Subcutaneous abdominal adipose tissue (tissue), 5 donors: Measurements from ENCODE around the gene SYT3.

Experiments used
- H3K27ac ChIP-seq: one replicate; pipeline ENCODE4 v1.7.0; 2013; ENCODE audit warnings: low read depth, mild to moderate bottlenecking, inconsistent platforms, low read length, moderate library complexity
- H3K27me3 ChIP-seq, 5 donors: one replicate each; pipeline ENCODE4 v1.7.0; 2013; ENCODE audit warnings: low read length in 5 of 5, inconsistent platforms in 1 of 5; ENCODE audit not compliant: control insufficient read depth in 5 of 5, insufficient read depth in 4 of 5
- H3K36me3 ChIP-seq, 5 donors: one replicate each; pipeline ENCODE4 v1.7.0; 2013; ENCODE audit warnings: low read length in 5 of 5; ENCODE audit not compliant: control insufficient read depth in 5 of 5, insufficient read depth in 5 of 5
- H3K4me1 ChIP-seq, 5 donors: one replicate each; pipeline ENCODE4 v1.7.0; 2013; ENCODE audit warnings: low read length in 5 of 5, mild to moderate bottlenecking in 3 of 5, moderate library complexity in 1 of 5; ENCODE audit not compliant: control insufficient read depth in 5 of 5, insufficient read depth in 5 of 5
- H3K4me3 ChIP-seq, 5 donors: one replicate each; pipeline ENCODE4 v1.7.0; 2013; ENCODE audit warnings: low read length in 5 of 5, low read depth in 1 of 5
- H3K9ac ChIP-seq, 5 donors: one replicate each; pipeline ENCODE4 v1.7.0; 2013; ENCODE audit warnings: low read length in 5 of 5, mild to moderate bottlenecking in 4 of 5, moderate library complexity in 3 of 5
- H3K9me3 ChIP-seq, 5 donors: one replicate each; pipeline ENCODE4 v1.7.0; 2013; ENCODE audit warnings: low read length in 5 of 5; ENCODE audit not compliant: control insufficient read depth in 5 of 5
- donor health status: healthy.
- donor health status: healthy.
- donor health status: healthy.
- donor health status: healthy.
- donor health status: healthy.

SYT3 gene

GRCh38 chr19:50651174-50651573 is 11.5 kb upstream of the SYT3 start:
- H3K9ac ChIP-seq = no peak overlapping the region
- peaks cover 15 to 34% (median 18%) of the 10 kb centered on the region in 5 donors for H3K27me3 ChIP-seq
- H3K4me3 ChIP-seq = no peak overlapping the region
- H3K9me3 ChIP-seq = peaks cover 0 to 16% (median 13%) of the 10 kb centered on the region in 5 donors
- H3K27ac ChIP-seq = no peak overlapping the region
- no peaks in the 10 kb centered on the region for H3K4me1 ChIP-seq
- no peaks in the 10 kb centered on the region for H3K36me3 ChIP-seq

- no peaks in the 10 kb centered on the region for H3K36me3 ChIP-seq
Measured at GRCh38 chr19:50649433-50650391, 10.0 kb upstream of the SYT3 start, which contains the start of gene C19orf81. TSS of gene C19orf81 (plus strand) at chr19:50649445. CDS start at chr19:50649445, 0 bp downstream.

GRCh38 chr19:50648659-50649058 is 9.0 kb upstream of the SYT3 start:
- H3K9me3 ChIP-seq = peaks cover 0 to 5% (median 0%) of the 10 kb centered on the region in 5 donors
- H3K4me1 ChIP-seq = no peaks in the 10 kb centered on the region
- H3K27ac ChIP-seq = no peak overlapping the region
- no peaks in the 10 kb centered on the region for H3K36me3 ChIP-seq
- no peak overlapping the region for H3K9ac ChIP-seq
- H3K4me3 ChIP-seq = no peak overlapping the region
- peaks cover 5 to 28% (median 19%) of the 10 kb centered on the region in 5 donors for H3K27me3 ChIP-seq

More at GRCh38 chr19:50649433-50650391, 10.0 kb upstream of the SYT3 start, which contains the start of gene C19orf81:
- H3K27me3 ChIP-seq = peaks cover 7 to 31% (median 19%) of the 10 kb centered on the region in 5 donors
- H3K4me3 ChIP-seq = no peak within 1 kb of the TSS
- no peak within 1 kb of the TSS for H3K27ac ChIP-seq
- H3K9ac ChIP-seq = no peak within 1 kb of the TSS
- peaks cover 0 to 7% (median 3%) of the 10 kb centered on the region in 5 donors for H3K9me3 ChIP-seq
- H3K4me1 ChIP-seq = no peaks in the 10 kb centered on the region

GRCh38 chr19:50647879-50648615 is 8.4 kb upstream of the SYT3 start:
- H3K27me3 ChIP-seq = peaks cover 5 to 27% (median 19%) of the 10 kb centered on the region in 5 donors

GRCh38 chr19:50646074-50646807 is 6.6 kb upstream of the SYT3 start:
- no peak overlapping the region for H3K4me3 ChIP-seq
- no peak overlapping the region for H3K27ac ChIP-seq
- H3K27me3 ChIP-seq = peaks cover 5 to 33% (median 18%) of the 10 kb centered on the region in 5 donors
- peaks cover 0 to 5% (median 0%) of the 10 kb centered on the region in 5 donors for H3K9me3 ChIP-seq
- no peaks in the 10 kb centered on the region for H3K36me3 ChIP-seq
- no peaks in the 10 kb centered on the region for H3K4me1 ChIP-seq
- H3K9ac ChIP-seq = no peak overlapping the region

More at GRCh38 chr19:50647879-50648615, 8.4 kb upstream of the SYT3 start:
- Histone ChIP-seq H3K9me3 (peaks cover 0 to 5% (median 0%) of the 10 kb centered on the region in 5 donors), H3K4me3 (no peak overlapping the region), H3K9ac (no peak overlapping the region), H3K36me3 (no peaks in the 10 kb centered on the region), H3K4me1 (no peaks in the 10 kb centered on the region), H3K27ac (no peak overlapping the region)

- Histone ChIP-seq H3K36me3 (no peaks in the 10 kb centered on the region), H3K4me3 (no peak overlapping the region), H3K9me3 (peaks cover 0 to 5% (median 0%) of the 10 kb centered on the region in 5 donors), H3K27me3 (peaks cover 6 to 33% (median 22%) of the 10 kb centered on the region in 5 donors), H3K4me1 (no peaks in the 10 kb centered on the region), H3K27ac (no peak overlapping the region), H3K9ac (no peak overlapping the region)
Measured at GRCh38 chr19:50645107-50645506, 5.4 kb upstream of the SYT3 start.

GRCh38 chr19:50644315-50644915 is 4.7 kb upstream of the SYT3 start:
- Histone ChIP-seq H3K36me3 (no peaks in the 10 kb centered on the region), H3K27ac (no peak overlapping the region), H3K27me3 (peaks cover 10 to 36% (median 26%) of the 10 kb centered on the region in 5 donors), H3K4me3 (no peak overlapping the region), H3K9ac (no peak overlapping the region), H3K9me3 (peaks cover 0 to 5% (median 0%) of the 10 kb centered on the region in 5 donors), H3K4me1 (peaks cover 0 to 5% (median 1%) of the 10 kb centered on the region in 5 donors)

GRCh38 chr19:50640368-50640767 is 687 bp upstream of the SYT3 start:
- peaks cover 3 to 6% (median 4%) of the 10 kb centered on the region in 5 donors for H3K9me3 ChIP-seq
- peaks cover 0 to 11% (median 4%) of the 10 kb centered on the region in 5 donors for H3K4me1 ChIP-seq
- no peaks in the 10 kb centered on the region for H3K36me3 ChIP-seq
- no peak overlapping the region for H3K9ac ChIP-seq
- no peak overlapping the region for H3K27ac ChIP-seq
- H3K4me3 ChIP-seq = no peak overlapping the region
- peaks cover 21 to 55% (median 48%) of the 10 kb centered on the region in 5 donors for H3K27me3 ChIP-seq

- Histone ChIP-seq H3K4me1 (peaks cover 0 to 11% (median 4%) of the 10 kb centered on the region in 5 donors), H3K9me3 (peaks cover 11 to 21% (median 20%) of the 10 kb centered on the region in 5 donors), H3K9ac (no peak overlapping the region), H3K36me3 (no peaks in the 10 kb centered on the region), H3K27me3 (peaks cover 21 to 53% (median 43%) of the 10 kb centered on the region in 5 donors), H3K27ac (no peak overlapping the region), H3K4me3 (no peak overlapping the region)
Measured at GRCh38 chr19:50638600-50638999, 1.1 kb downstream of the SYT3 start.
